Adipocyte (in vitro differentiated cells): ENCODE results near the gene KPTN.

Source experiments
- DNase-seq: peaks from one replicate; pipeline ENCODE4 v3.0.0-alpha.2; 2015; ENCODE audit warnings: low read depth
- H3K27me3 ChIP-seq: replicated peaks from 2 replicates; pipeline ENCODE4 v1.7.0; 2013; ENCODE audit warnings: mild to moderate bottlenecking, low read length, moderate library complexity; ENCODE audit not compliant: control insufficient read depth, insufficient read depth
- H3K36me3 ChIP-seq: 2 replicates; pipeline ENCODE4 v1.7.0; 2013; ENCODE audit warnings: low read length, mild to moderate bottlenecking, moderate library complexity; ENCODE audit not compliant: control insufficient read depth, insufficient read depth, severe bottlenecking
- H3K4me1 ChIP-seq: 2 replicates; pipeline ENCODE4 v1.7.0; 2013; ENCODE audit warnings: mild to moderate bottlenecking, low read length, moderate library complexity; ENCODE audit not compliant: control insufficient read depth, insufficient read depth
- H3K4me3 ChIP-seq: 2 replicates; pipeline ENCODE4 v1.7.0; 2013; ENCODE audit warnings: mild to moderate bottlenecking, low read length, moderate library complexity
- H3K9ac ChIP-seq: 2 replicates; pipeline ENCODE4 v1.7.0; 2013; ENCODE audit warnings: mild to moderate bottlenecking, low read length, moderate library complexity
- H3K9me3 ChIP-seq: 2 replicates; pipeline ENCODE4 v1.7.0; 2013; ENCODE audit warnings: mild to moderate bottlenecking, low read length, moderate library complexity; ENCODE audit not compliant: control insufficient read depth

KPTN gene

GRCh38 chr19:47429140-47429793 is 54.8 kb downstream of the KPTN start:
- Histone ChIP-seq H3K27me3 (peaks cover 20% of the 10 kb centered on the region), H3K4me3 (no peak overlapping the region), H3K9ac (no peak overlapping the region), H3K4me1 (peaks cover 18% of the 10 kb centered on the region), H3K36me3 (no peaks in the 10 kb centered on the region), H3K9me3 (no peaks in the 10 kb centered on the region)
- no peak for DNase-seq

DNA sequence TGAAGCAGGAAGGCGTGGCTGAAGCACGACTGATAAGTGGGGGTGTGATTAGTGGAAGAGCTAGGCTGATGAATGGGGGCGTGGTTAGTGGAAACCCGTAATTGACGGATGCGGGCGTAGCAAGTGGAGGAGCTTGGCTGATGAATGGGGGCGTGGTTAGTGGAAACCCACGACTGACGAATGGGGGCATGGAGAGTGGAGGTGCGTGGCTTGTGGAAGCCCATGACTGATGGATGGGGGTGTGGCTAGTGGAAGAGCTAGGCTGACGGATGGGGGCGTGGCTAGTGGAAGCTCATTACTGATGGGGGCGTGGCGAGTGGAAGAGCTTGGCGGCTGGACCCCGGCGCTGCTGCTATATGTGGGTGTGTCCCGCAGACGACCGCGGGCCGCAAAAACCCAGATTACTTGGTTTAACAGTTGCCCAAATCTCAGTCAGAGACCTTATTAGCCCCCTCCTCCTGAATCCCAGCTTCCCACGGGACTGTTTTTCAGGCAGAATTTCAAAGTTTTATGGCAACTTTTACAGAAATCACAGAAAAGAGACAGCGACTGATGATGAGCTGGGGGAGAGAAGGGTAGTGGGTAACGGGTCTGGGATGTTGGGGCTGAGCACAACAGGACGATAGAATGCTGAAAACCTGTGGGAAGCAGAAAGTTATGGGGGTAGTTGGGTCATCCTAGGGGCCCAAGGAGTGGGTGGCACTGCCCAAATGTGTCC is 55.7 kb downstream of the KPTN start:
- Histone ChIP-seq H3K27me3 (peaks cover 29% of the 10 kb centered on the region), H3K4me3 (peak overlapping the region; percentile 63), H3K9ac (peak overlapping the region; percentile 13), H3K36me3 (no peaks in the 10 kb centered on the region), H3K9me3 (no peaks in the 10 kb centered on the region), H3K4me1 (peaks cover 18% of the 10 kb centered on the region)
- DNase-seq: peak; percentile 100

DNA sequence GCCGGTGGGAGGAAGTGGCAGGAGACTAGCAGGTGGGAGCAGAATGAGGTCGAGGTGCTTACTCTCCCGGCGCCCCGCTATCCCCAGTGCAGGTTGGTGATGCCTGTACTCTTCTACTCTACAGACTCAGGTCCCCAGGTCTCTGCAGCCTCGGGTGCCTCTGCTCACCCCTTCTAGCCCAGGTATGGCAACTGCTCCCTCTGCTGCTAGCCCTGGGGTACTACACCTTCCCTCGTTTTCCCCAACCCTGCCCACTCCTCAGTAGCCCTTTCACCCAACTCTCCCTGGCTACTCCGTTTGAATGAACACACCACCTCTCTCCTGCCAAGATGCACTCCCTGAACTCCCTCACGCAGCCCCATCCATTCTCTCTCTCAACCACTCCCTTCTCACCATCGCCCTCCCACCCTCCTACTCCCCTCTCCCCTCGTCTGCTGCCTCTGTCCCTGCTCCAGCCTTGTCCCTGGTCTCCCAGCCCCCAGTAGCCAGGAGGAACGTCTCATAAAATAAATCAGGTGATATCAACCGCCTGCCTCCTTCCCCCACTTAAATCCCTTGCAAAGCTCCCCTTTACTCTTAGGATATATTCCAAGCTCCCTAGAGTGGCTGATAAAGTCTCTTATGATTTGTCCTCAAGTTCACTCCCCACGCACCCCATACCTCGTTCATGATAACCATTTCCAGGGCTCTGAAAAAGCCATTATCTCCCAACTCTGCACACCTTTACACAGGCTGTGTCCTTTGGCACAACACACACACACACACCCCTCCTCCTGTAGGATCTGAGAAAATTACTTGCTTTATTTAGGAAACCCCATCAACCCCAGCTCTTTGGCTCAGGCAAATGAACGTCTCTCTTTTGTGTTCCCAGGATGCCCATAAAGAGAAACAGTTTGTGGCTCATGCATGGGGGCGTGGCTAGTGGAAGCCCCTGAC is 56.5 kb downstream of the KPTN start:
- Histone ChIP-seq H3K27me3 (peaks cover 38% of the 10 kb centered on the region), H3K9me3 (no peaks in the 10 kb centered on the region), H3K9ac (peak overlapping the region; percentile 4), H3K36me3 (no peaks in the 10 kb centered on the region), H3K4me1 (peaks cover 18% of the 10 kb centered on the region), H3K4me3 (peak overlapping the region; percentile 63)
- peak; percentile 82 for DNase-seq
